Hepatocyte (in vitro differentiated cells): ENCODE measurements around the gene PRKCA.
"Not testable (repeated sequence)": the region's sequence is repeated elsewhere in the genome, so short reads cannot be mapped to it uniquely, and the experiment has no call there.

Experiments used
- EZH2 ChIP-seq: fragments of 200-600 bp; sonication (generic); IDR thresholded peaks from 2 replicates; pipeline ENCODE4 v1.6.1; 2016; ENCODE audit warnings: antibody characterized with exemption, mild to moderate bottlenecking, borderline replicate concordance
- TF ChIP-seq, protein P1 (sequence below): fragments of 200-600 bp; sonication (generic); IDR thresholded peaks from 2 replicates; pipeline ENCODE4 v1.5.1; 2016; ENCODE audit warnings: antibody characterized with exemption, mild to moderate bottlenecking; ENCODE audit not compliant: poor library complexity

DNA sequence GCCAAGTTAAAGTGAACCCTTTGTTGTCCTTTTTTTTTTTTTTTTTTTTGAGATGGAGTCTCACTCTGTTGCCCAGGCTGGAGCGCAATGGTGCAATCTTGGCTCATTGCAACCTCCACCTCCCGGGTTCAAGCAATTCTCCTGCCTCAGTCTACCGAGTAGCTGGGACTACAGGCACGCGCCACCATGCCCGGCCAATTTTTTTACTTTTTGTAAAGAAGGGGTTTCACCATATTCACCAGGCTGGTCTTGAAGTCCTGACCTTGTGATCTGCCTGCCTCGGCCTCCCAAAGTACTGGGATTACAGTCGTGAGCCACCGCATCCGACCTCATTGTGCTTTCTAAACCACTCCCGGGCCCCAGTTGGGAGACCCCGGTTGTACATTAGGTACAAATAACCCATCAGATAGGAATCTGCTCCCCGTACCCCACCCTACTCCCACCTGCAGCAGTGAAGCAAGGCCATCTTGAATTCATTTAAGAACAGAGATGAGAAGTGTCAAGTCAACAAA is 410.7 kb downstream of the PRKCA start:
- TF ChIP-seq, protein P1, sequence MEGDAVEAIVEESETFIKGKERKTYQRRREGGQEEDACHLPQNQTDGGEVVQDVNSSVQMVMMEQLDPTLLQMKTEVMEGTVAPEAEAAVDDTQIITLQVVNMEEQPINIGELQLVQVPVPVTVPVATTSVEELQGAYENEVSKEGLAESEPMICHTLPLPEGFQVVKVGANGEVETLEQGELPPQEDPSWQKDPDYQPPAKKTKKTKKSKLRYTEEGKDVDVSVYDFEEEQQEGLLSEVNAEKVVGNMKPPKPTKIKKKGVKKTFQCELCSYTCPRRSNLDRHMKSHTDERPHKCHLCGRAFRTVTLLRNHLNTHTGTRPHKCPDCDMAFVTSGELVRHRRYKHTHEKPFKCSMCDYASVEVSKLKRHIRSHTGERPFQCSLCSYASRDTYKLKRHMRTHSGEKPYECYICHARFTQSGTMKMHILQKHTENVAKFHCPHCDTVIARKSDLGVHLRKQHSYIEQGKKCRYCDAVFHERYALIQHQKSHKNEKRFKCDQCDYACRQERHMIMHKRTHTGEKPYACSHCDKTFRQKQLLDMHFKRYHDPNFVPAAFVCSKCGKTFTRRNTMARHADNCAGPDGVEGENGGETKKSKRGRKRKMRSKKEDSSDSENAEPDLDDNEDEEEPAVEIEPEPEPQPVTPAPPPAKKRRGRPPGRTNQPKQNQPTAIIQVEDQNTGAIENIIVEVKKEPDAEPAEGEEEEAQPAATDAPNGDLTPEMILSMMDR = not testable (repeated sequence)
- not testable (repeated sequence) for TF ChIP-seq EZH2
